ENCODE results near the gene DBH.

The DBH gene

DNA sequence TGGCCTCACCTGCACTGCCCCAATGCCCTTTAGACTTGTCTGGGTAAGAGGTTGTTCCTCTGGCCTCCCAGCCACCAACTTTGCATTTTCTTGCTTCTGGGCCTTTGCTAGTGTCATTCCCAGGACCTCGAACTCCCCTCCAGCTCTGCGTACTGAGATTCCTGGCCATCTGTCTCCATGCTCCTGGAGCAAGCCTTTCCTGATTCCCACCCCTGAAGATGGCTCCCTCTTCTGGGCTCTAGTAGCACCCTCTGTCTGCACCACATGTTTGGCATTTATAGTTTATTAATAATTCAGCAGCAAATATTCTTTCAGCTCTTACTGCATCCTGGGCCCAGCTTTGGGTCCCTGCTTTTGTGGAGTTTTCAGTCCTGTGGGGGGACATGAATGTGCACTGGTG, 41.9 kb upstream of the DBH start:
- no peak for FAIRE-seq
- no peak for TF ChIP-seq TAF1 (IDR thresholded peaks at IDR 0.05; ENCODE audit: borderline replicate concordance, low read depth, low read length)
- no peak for TF ChIP-seq POLR2AphosphoS5 (IDR thresholded peaks at IDR 0.05; ENCODE audit: low read depth, low read length)
- no peak for TF ChIP-seq POLR2A (IDR thresholded peaks at IDR 0.05; ENCODE audit: low read depth, low read length)
- DNase-seq (ENCODE audit: insufficient read length), result no peak

DNA sequence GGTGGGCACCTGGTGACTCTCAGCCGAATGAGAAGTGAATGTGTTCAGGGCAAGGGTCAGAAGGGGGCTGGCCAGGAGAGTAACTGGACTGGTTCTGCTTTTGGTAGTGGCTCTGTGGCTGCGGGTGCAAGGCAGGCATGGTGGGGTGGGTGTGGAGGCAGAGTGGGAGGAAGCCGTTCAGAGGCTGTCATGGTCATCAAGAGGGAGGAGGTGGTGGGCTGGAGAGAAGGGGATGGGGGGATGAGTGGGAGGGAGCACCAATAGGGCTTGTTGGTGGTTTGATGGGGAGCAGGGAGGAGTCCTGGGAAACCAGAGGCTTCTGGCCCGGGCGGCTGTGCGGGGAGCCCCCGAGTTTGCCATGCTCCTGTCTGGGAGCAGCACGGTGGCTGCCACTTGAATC, 40.3 kb upstream of the DBH start:
- FAIRE-seq (no peak), DNase-seq (ENCODE audit: insufficient read length) (no peak)
- no peak for TF ChIP-seq POLR2A (IDR thresholded peaks at IDR 0.05; ENCODE audit: low read depth, low read length)
- TF ChIP-seq TAF1 (IDR thresholded peaks at IDR 0.05; ENCODE audit: borderline replicate concordance, low read depth, low read length), result no peak
- TF ChIP-seq POLR2AphosphoS5 (IDR thresholded peaks at IDR 0.05; ENCODE audit: low read depth, low read length), result no peak

DNA sequence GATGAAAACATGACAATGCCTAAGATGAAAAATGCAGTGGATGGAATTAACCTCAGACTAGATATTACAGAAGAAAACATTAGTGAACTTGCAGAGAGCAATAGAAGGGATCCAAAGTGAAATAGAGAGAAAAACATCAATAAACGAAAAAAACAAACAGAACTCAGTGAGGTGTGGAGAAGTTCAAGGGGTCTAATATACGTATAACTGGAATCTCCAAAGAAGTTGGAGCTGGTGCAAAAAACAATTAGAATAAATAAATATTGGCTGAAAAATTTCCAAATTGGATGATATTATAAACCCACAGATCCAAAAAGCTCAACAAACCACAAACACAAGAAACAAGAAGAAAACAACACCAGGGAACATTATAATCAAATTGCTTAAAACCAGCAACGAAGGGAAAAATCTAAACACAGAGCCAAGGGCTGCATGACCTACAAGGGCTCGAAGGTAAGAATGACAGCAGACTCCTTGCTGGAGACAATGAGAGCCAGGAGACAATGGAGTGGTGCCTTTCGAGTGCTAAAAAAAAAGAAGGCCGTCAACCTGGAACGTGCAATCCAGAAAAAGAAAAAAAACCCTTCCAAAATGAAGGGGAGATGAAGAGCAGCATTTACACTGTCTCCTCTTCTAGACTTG, 38.7 kb upstream of the DBH start:
- no peak for TF ChIP-seq POLR2A (IDR thresholded peaks at IDR 0.05; ENCODE audit: low read depth, low read length)
- DNase-seq (ENCODE audit: insufficient read length) (no peak), FAIRE-seq (no peak)

DNA sequence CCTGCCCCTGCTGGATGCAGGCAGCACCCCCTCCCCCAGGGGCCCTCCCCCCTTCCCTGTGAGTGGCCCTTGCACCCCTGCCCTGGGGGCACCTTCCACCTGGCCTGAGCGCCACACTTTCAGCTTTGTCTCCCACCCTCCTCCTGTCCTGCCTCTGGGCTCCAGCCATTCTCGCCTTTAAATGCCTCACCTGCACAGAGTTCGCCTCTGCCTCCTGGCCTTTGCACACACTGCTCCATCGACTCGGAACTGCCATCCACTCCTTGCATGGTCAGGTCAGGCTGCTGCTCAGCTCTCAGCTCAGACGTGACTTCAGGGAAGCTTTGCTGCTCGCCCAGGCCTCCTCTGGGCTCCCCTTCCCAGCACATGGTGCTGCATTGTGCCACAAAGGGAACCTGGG, 37.2 kb upstream of the DBH start:
- no peak for FAIRE-seq
- DNase-seq (ENCODE audit: insufficient read length), result no peak
- no peak for TF ChIP-seq POLR2A (IDR thresholded peaks at IDR 0.05; ENCODE audit: low read depth, low read length)
- TF ChIP-seq TAF1 (IDR thresholded peaks at IDR 0.05; ENCODE audit: borderline replicate concordance, low read depth, low read length), result no peak
- TF ChIP-seq POLR2AphosphoS5 (IDR thresholded peaks at IDR 0.05; ENCODE audit: low read depth, low read length), result no peak

DNA sequence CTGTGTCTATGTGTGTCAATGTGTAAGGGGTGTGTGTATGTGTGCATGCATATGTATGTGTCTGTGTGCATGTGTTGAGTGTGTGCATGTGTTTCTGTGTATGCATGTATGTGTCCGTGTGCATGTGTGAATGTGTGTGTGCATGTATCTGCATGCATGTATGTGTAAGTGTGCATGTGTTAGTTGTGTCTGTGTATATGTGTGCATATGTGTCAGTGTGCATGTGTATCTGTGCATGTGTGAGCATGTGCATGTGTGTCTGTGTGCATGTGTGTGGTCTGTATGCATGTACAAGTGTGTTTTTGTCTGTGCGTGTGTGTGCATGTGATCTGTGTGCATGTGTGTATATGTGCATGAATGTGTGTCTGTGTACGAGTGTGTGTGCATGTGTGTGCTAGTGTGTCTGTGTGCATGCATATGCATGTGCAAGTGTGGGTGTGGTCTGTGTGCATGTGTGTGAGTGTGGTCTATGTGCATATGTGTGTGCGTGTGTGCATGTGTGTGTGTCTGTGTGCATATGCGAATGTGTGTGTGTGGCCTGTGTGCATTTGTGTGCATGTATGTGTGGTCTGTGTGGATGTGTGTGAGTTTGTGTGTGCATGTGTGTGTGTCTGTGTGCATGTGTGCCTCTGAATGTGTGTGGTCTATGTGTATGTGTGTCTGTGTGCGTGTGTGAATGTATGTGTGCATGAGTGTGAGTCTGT, 36.5 kb upstream of the DBH start:
- TF ChIP-seq POLR2AphosphoS5 (IDR thresholded peaks at IDR 0.05; ENCODE audit: low read depth, low read length) (no peak), POLR2A (IDR thresholded peaks at IDR 0.05; ENCODE audit: low read depth, low read length) (no peak), TAF1 (IDR thresholded peaks at IDR 0.05; ENCODE audit: borderline replicate concordance, low read depth, low read length) (no peak)
- no peak for DNase-seq (ENCODE audit: insufficient read length)
- no peak for FAIRE-seq

DNA sequence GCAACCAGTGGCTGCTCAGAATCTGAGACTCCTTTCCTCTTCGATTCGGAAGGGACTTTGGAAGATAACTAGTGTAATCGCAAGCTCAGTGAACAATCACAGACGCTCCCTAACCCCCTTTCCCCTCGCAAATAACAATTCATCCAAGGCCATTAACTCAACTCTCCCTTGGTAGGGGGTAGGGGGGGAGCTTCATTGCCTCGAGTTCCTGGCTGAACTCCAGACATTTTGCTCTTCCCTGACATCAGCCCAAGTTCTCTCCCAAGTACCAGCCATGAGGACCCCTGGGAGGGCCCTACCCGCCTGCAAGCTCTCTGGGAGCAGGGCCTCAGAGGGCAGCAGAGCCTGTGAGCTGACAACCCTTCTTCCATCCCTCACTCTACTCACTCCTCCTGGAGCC, 35.4 kb upstream of the DBH start:
- no peak for FAIRE-seq
- no peak for DNase-seq (ENCODE audit: insufficient read length)
- TF ChIP-seq POLR2A (IDR thresholded peaks at IDR 0.05; ENCODE audit: low read depth, low read length) (no peak), TAF1 (IDR thresholded peaks at IDR 0.05; ENCODE audit: borderline replicate concordance, low read depth, low read length) (no peak), POLR2AphosphoS5 (IDR thresholded peaks at IDR 0.05; ENCODE audit: low read depth, low read length) (no peak)

DNA sequence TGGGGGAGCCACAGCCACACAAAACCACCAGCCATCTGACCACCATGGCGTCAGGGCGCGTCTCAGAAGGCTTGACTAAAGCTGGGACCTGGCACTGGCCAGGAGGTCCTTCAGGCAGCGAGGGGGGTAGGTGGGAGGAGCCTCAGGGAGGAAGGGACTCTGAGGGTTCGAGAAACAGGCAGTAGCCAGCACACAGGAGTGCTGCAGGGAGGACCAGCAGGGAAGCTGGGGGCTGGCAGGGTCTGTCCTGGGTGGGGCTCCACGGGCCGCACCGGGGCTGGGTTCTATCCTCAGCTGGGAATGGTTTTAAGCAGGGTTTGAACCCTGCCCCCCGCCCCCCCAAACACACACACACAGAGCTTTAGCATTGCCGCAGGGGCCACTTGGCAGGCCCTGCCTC, 34.4 kb upstream of the DBH start:
- FAIRE-seq (no peak), DNase-seq (ENCODE audit: insufficient read length) (no peak)
- no peak for TF ChIP-seq POLR2AphosphoS5 (IDR thresholded peaks at IDR 0.05; ENCODE audit: low read depth, low read length)
- no peak for TF ChIP-seq TAF1 (IDR thresholded peaks at IDR 0.05; ENCODE audit: borderline replicate concordance, low read depth, low read length)
- TF ChIP-seq POLR2A (IDR thresholded peaks at IDR 0.05; ENCODE audit: low read depth, low read length), result no peak

DNA sequence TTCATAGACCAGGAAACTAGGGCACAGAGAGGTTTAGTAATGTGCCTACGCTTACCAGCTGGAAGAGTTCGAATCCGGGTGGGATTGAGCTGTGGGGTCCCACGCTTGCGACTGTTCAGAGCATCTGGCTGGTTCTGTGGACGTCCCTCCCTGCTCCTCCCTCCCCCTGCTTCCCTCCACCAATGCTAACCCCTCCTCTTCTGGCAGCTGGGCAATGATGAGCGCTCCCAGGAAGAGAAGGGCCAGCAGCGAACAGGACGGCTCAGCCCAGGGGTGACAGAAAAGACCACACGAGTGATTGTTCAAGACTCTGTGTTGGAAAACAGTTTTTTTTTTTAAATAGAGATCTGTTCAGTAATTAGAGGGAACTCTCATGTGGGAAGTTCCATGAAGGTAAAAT, 33.9 kb upstream of the DBH start:
- FAIRE-seq, result no peak

DNA sequence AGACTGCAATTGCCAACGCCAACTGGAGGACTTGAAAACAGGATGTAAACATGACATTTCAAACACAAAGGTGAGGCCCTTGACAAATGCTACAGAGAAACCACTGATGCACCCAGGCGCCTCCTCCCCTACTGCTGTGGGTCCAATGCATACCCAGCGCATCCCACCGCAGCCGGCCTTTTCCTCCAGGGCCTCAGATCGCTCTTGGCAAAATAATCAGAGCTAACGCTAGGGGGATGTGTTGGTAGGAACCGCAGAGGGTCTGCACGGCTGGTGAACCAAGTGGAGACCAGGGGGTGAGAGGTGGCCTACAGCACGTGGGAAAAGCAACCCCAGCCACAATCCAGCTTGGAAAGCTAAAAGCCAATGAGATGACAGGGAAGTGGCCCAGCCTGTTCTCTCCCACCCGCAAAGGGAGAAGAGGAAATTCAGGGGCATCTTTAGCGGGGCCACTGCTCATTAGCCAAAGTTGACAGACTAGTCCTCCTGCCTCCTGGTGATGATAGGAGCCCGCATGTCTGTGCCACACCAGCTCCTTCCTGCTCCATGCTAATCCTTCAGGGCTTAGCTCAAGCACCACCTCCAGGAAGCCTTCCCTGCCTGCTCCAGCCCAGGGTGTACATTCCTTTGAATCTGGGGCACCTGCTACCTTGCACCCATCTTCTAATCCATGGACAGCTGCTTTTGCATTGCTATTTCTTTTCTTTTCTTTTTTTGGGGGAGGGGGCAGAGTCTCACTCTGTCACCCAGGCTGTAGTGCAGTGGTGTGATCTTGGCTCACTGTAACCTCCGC, 32.8 kb upstream of the DBH start:
- TF ChIP-seq TAF1 (IDR thresholded peaks at IDR 0.05; ENCODE audit: borderline replicate concordance, low read depth, low read length) (no peak), POLR2A (IDR thresholded peaks at IDR 0.05; ENCODE audit: low read depth, low read length) (no peak)
- no peak for DNase-seq (ENCODE audit: insufficient read length)
- no peak for FAIRE-seq

More for the DNA sequence above, 33.9 kb upstream of the DBH start:
- no peak for DNase-seq (ENCODE audit: insufficient read length)
- TF ChIP-seq POLR2A (IDR thresholded peaks at IDR 0.05; ENCODE audit: low read depth, low read length) (no peak), POLR2AphosphoS5 (IDR thresholded peaks at IDR 0.05; ENCODE audit: low read depth, low read length) (no peak), TAF1 (IDR thresholded peaks at IDR 0.05; ENCODE audit: borderline replicate concordance, low read depth, low read length) (no peak)

DNA sequence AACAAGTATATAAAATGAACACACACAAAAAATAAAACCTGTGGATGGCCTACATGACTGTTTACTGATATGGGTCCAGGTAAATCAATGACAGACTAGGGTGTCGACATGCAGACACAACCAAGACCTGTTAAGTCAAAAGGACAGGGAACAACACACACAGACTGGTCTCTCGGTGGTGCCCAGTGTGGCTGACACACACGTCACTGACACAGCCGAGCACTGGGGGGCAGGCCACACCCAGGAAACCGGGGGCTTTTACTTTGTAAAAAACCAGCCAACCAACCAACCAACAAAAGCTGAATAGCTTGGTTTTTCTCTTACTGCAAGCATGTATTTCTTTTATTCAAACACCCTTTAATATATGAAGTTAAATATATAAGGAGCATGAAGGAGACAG, 31.9 kb upstream of the DBH start:
- TF ChIP-seq POLR2A (IDR thresholded peaks at IDR 0.05; ENCODE audit: low read depth, low read length) (no peak), TAF1 (IDR thresholded peaks at IDR 0.05; ENCODE audit: borderline replicate concordance, low read depth, low read length) (no peak), POLR2AphosphoS5 (IDR thresholded peaks at IDR 0.05; ENCODE audit: low read depth, low read length) (no peak)
- DNase-seq (ENCODE audit: insufficient read length) (no peak), FAIRE-seq (no peak)

DNA sequence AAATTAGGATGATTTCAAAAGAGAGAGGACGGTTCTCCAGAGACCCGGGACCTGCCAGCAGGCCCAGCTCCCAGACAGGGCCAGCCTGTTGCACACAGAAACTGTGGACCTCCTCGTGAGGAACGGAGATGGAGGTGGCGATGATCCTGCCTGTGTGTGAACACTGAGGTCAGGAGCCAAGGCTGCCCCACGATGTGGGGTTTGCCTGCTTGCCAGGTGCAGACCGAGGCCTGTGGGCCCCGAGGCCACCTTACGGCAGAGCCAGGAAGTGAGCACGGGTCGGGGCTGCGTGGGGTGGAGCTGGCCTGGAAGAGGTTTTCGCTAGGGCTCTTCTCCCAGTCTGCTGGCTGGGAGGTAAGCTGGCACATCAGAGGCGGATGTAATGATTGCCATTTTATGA, 31.3 kb upstream of the DBH start:
- no peak for DNase-seq (ENCODE audit: insufficient read length)
- TF ChIP-seq POLR2AphosphoS5 (IDR thresholded peaks at IDR 0.05; ENCODE audit: low read depth, low read length) (no peak), TAF1 (IDR thresholded peaks at IDR 0.05; ENCODE audit: borderline replicate concordance, low read depth, low read length) (no peak), POLR2A (IDR thresholded peaks at IDR 0.05; ENCODE audit: low read depth, low read length) (no peak)
- FAIRE-seq, result no peak

DNA sequence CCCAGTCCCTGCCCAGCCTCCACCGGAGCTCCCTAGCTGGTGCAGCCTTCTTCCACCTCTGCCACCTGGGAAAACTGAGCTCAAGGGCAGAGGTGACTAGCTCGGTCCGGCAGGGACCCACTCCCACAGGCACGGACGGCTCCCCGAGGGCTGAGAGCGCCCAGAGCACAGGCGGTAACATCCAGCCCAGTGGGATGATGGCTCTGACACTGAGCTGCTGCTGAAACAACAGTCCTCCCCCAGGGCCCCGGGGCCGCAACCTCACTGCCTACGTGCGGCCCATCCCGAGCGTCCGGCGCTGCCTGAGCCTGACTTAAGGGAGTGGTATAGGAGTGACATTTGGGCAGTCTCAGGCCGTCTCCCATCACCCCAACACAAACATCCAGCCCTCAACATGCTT, 30.7 kb upstream of the DBH start:
- TF ChIP-seq TAF1 (IDR thresholded peaks at IDR 0.05; ENCODE audit: borderline replicate concordance, low read depth, low read length) (no peak), POLR2A (IDR thresholded peaks at IDR 0.05; ENCODE audit: low read depth, low read length) (no peak), POLR2AphosphoS5 (IDR thresholded peaks at IDR 0.05; ENCODE audit: low read depth, low read length) (no peak)
- no peak for FAIRE-seq
- no peak for DNase-seq (ENCODE audit: insufficient read length)

Data from GM12892 (cell line).